Activated CD8-positive, alpha-beta memory T cell treated with anti-CD3 and anti-CD28 coated beads for 4 hours (primary cell): Measurements from ENCODE around the gene ZG16B.

Experiments used
- DNase-seq, 2 donors: peaks; one replicate each; pipeline ENCODE4 v3.0.0-alpha.2; 2020; ENCODE audit warnings: low read depth in 2 of 2

The ZG16B gene

GRCh38 chr16:2806286-2806685, 23.8 kb upstream of the ZG16B start:
- DNase-seq = no peak

- DNase-seq = no peak
Observed at GRCh38 chr16:2808181-2808580, 21.9 kb upstream of the ZG16B start.

- DNase-seq = no peak
Observed at GRCh38 chr16:2809149-2809760, 20.8 kb upstream of the ZG16B start.

GRCh38 chr16:2810651-2811050, 19.5 kb upstream of the ZG16B start:
- DNase-seq = no peak

- DNase-seq = no peak
Observed at GRCh38 chr16:2811703-2812471, 18.2 kb upstream of the ZG16B start.

GRCh38 chr16:2813771-2814221, 16.3 kb upstream of the ZG16B start:
- no peak for DNase-seq

GRCh38 chr16:2814551-2815298, 15.4 kb upstream of the ZG16B start:
- no peak for DNase-seq

GRCh38 chr16:2815299-2815771, 14.8 kb upstream of the ZG16B start:
- no peak for DNase-seq

GRCh38 chr16:2816751-2817339, 13.3 kb upstream of the ZG16B start, which contains the start of gene PRSS21:
Gene PRSS21, plus strand, starts transcription at chr16:2817237. Its CDS starts 32 bp downstream, at chr16:2817269.
- DNase-seq = no peak

GRCh38 chr16:2817340-2818271, 12.5 kb upstream of the ZG16B start:
- no peak for DNase-seq

GRCh38 chr16:2818272-2818876, 11.7 kb upstream of the ZG16B start:
- DNase-seq = no peak

GRCh38 chr16:2819179-2819938, 10.7 kb upstream of the ZG16B start:
- DNase-seq = no peak

GRCh38 chr16:2819939-2820835, 9.9 kb upstream of the ZG16B start:
- no peak for DNase-seq

GRCh38 chr16:2820836-2821486, 9.1 kb upstream of the ZG16B start:
- no peak for DNase-seq

- DNase-seq = no peak
Observed at GRCh38 chr16:2821487-2822157, 8.5 kb upstream of the ZG16B start.

GRCh38 chr16:2822158-2822495, 8.0 kb upstream of the ZG16B start:
- DNase-seq = no peak

GRCh38 chr16:2822496-2822895, 7.6 kb upstream of the ZG16B start:
- no peak for DNase-seq

GRCh38 chr16:2824626-2825025, 5.5 kb upstream of the ZG16B start:
- no peak for DNase-seq
